HuH-7.5 (cell line): Measurements from ENCODE around the gene STK32B.

Experiments used
- DNase-seq: peaks from one replicate; pipeline ENCODE4 v3.0.0; 2011; ENCODE audit warnings: low spot score

STK32B gene

DNA sequence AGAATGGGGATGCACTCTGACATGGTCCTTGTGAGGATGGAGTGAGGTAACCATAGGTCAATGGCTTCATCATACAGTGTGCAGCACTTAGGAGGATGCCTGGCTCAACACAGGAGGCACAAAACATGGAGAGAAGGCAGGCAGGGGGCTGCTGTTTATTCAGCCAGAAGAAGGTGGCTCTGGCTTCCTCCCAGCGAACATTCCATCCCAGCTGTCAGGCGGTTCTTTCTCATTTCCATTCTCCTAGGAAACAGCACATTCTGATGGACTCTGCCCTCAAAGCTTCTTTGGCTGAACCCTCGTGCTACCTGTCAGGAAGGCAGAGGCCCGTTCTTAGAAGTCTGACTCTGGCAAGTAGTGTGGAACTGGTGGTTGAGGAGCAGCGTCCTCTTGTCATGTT, 18.6 kb downstream of the STK32B start:
- DNase-seq, result no peak

DNA sequence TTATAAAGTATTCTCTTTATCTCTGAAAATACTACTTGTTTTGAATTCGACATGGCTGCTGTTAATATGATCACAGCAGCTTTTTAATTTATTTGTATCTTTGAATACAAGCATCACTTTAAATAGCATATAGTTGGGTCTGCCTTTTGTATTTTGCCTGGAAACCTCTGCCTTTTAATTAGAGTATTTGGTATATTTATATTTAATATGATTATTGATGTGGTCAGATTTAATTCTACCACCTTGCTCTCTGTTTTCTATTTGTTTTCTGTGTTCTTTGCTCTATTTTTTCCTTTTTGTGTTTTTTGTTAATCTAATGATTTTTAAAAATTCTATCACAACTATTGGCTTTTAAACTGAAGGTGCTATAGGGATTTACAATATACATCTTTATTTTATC, 21.7 kb downstream of the STK32B start:
- no peak for DNase-seq

DNA sequence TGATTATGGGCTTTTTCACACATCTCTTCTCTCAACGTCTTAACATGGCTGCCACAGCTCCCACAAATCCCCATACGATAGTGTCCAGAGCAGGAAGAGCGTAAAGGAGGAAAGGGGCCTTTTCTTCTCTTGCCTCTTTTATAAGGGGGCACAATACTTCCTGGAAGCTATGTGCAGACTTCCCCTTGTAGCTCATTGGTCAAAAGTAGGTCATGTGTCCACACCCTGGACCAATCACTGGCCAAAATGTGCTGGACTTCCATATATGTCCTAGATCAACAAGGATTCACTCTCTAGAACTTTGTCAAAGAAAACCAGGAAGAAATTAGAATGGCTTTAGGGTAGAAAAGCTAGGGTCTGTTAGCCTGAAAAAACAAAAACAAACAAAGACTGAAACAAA, 26.7 kb downstream of the STK32B start:
- DNase-seq, result no peak

- DNase-seq, result no peak
These were observed 28.3 kb downstream of the STK32B start for GRCh38 chr4:5079581-5079980.

DNA sequence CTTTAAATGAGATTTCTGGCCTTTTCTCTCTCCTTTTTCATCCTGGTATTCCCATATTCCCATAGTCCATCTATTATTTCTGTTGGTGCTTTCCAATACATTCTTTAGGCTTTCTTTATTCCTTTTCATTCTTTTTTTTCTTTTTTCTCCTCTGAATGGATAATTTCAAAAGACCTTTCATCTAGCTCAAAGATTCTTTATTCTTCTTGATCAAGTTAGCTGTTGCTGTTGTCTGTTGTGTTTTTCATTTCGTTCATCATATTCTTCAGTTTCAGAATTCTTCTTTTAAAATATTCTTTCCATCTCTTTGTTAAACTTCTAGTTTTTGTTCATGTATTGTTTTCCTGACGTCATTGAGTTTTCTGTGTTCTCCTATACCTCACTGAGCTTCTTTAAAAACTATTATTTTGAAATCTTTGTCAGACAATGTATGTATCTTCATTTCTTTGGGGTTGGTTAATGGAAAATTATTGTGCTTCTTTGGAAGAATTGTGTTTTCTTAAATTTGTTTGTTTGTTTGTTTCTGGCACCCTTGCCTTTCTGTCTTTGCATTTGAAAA, 30.2 kb downstream of the STK32B start:
- DNase-seq, result no peak

GRCh38 chr4:5082376-5082775, 31.1 kb downstream of the STK32B start:
- DNase-seq, result no peak

DNA sequence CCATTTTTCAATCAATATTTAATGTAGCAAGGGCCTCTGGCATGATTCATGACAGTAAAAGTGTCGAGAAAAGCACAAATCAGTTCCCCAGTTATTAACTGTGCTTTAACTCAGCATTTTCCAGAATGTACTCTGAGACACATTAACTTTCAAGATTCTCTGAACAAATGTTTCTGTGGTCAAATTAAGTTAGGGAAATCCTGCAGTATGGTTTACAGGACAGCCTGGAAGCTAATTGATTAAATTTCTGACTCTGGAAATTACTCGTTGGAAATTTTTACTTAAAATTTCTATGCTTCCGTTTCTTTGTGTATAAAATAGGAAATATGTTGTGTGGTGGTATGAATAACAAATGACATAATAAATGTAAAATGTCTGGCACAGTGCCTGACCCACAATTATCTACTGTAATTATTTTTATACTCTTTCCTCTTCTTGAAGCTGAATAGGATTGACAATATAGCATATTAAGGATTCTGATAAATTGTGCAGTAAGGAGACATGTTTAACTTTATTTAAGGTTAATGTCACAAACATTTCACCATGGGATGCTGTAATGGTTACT, 33.7 kb downstream of the STK32B start:
- no peak for DNase-seq

- DNase-seq, result no peak
These were observed 35.3 kb downstream of the STK32B start for GRCh38 chr4:5086535-5086934.

DNA sequence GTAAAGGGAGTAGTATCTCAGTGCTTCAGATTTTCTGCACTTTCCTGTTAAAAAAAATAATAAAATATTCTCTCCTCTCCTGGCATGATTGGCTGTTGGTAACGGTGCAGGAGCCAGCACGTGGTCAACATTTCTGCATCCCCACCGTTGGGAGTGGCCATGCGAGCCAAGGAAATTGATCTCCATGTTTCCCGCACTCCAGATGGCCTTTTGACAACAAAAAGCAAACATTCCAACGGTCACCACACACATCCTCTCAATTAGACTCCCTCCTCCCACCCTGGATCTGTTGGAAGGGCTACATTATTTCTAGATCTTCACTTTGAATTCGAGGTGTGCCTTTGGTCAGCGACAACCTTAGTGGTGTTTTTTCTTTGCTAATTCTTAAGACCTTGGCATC, 45.0 kb downstream of the STK32B start:
- DNase-seq, result no peak

DNA sequence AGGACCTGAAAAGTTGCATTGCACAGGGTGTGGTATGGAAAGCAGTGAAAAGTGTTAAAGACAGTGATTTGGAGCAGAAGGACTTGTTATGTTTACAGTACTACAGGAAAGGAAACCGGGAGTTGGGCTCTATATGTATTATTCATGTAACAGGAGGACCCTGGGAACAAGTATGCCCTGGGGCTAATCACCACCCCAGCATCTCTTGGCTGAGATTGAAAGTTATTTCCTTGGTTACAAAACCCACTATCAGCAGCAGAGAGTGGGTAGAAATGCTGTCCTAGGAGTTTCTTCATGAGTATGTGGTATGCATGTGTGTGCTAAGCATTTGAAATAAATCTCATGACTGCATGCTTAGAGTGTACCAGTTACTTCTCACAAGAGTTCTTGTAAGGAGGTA, 46.9 kb downstream of the STK32B start:
- no peak for DNase-seq

- DNase-seq, result no peak
These were observed 49.1 kb downstream of the STK32B start for GRCh38 chr4:5100336-5100735.

GRCh38 chr4:5100986-5101385, 49.7 kb downstream of the STK32B start:
- DNase-seq, result no peak

GRCh38 chr4:5101571-5101970, 50.3 kb downstream of the STK32B start:
- DNase-seq, result no peak

GRCh38 chr4:5110901-5111300, 59.6 kb downstream of the STK32B start:
- DNase-seq, result no peak

GRCh38 chr4:5112333-5113095, 61.2 kb downstream of the STK32B start:
- DNase-seq, result no peak

GRCh38 chr4:5114950-5115349, 63.7 kb downstream of the STK32B start:
- DNase-seq, result no peak

GRCh38 chr4:5118091-5118786, 67.0 kb downstream of the STK32B start:
- no peak for DNase-seq

DNA sequence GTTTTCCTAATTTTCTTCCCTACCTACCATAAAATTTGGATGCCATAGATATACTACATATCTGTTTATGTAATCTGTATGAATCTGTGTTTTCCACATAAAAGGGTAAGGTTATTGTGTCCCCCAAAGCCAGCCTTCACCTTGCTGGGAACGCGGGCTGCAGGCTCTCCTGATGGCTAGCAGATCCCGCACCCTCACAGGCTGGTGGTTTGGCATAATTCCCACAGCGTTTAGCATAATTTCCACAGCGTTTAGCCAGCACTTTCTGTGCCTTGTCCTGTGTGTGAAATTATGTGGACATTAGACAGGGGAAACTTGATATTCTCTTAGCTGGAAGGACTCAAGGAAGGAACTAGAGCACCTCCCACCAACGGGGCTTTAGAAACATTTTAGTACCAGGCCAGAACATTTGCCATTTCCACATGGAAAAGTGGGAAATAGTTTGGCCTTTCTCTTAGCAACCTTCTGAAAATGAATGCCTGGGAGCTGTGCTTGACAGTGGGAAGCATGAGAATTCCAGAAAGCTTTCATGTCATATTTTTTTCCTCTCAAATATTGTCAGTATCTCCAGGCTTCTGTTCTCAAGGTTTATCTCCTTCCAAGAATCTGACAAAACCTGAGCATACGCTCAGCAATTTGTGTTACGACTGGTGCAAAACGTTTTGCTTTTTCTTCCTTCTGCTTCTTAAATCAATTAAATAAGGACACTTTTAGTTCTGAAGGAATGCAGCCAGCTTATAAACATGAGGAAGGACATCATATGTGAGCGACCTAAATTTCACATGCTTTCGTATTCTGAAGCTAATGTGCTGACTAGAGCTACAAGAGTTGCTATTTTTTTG, 67.9 kb downstream of the STK32B start:
- no peak for DNase-seq

GRCh38 chr4:5120067-5120466, 68.8 kb downstream of the STK32B start:
- no peak for DNase-seq

DNA sequence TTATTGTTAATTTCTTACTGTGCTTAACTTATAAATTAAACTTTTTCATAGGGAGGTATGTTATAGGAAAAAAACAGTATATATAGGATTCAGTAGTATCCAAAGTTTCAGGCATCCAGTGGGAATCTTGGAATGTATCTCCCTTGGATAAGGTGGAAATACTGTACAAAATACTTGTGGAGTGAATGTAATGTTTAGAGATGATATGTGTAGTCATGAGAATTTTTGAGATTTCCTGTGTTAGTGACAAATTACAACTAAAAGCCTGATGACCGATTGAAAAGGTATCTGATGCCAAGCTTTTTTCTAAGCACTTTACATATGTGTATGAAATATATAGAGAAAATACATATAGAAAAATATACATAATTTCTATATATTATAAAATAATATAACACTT, 69.2 kb downstream of the STK32B start:
- DNase-seq, result no peak

DNA sequence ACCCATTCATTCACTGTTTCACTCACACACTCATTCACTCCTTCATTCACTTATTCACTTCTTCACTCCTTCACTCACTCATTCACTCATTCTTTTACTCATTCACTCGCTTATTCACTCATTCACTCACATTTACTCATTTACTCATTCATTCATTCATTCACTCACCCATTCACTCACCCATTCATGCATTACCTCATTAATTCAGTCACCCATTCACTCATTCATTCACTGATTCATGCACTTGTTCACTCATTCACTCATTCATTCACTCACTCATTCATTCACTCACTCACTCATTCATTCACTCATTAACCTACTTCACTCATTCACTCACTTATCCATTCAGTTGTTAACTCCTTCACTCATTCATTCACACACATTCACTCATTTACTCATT, 70.8 kb downstream of the STK32B start:
- no peak for DNase-seq

DNA sequence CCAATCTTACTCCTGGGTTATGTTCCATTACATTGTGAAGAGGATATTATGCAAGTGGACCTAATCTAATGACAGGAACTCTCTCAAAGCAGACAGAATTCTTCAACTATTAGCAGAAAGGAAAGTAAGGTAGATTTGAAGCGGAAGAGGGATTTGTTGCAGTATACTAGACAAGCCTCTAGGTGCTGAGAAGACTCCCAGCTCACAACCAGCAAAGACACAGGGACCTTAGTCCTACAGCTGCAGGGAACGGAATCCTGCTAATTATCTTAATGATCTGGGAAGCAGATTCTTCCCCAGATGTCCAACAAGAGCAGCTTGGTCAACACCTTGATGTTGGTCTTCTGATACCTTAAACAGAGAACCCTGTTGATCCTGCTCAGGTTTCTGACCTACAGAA, 73.6 kb downstream of the STK32B start:
- DNase-seq, result no peak
